Measurements from ENCODE around the gene LRRC75B. TPM values are rescaled to one million over a fixed set of nuclear protein-coding genes. Genes with fewer than 3 reads are reported as not detected.
A peak's percentile ranks its signal among the peaks of the same experiment; 100 is the strongest.

The LRRC75B gene
- total RNA-seq, 1 donor: 3.9 TPM

DNA sequence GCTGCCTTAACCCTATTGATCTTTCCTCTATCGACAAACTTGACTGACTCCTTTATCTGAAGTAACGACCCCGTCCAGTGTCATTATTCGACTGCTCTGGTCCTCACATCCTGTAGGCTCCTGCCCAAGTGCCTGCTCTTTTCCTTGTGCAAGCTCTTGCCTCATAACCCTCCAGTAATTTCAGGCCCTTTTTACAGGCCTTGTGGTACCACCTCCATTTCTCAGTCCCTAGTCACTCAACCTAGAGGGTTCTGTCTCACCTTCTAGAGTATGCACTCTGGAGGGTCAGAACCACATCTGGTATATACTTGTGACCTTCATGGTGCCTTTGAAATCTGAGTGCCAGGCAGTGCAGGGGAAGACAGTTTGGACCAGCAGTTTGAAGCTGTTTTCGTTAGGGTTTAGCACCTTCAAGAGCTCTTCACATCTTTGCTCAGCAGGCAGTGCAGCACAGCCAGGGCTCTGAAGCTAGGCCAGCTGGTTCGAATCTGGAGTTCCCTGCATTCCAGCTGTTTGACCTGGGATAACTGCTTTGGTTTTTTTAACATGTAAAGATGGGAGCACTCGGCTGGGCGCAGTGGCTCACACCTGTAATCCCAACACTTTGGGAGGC, 25.9 kb downstream of the LRRC75B start:
- DNase-seq (ENCODE audit: low read depth): peak; percentile 28
- no peak for TF ChIP-seq CTCF (IDR thresholded peaks at IDR 0.05; ENCODE audit: insufficient read depth, low read depth, low read length)
- no peak overlapping the region for H3K4me3 ChIP-seq (ENCODE audit: low read depth, low read length)

DNA sequence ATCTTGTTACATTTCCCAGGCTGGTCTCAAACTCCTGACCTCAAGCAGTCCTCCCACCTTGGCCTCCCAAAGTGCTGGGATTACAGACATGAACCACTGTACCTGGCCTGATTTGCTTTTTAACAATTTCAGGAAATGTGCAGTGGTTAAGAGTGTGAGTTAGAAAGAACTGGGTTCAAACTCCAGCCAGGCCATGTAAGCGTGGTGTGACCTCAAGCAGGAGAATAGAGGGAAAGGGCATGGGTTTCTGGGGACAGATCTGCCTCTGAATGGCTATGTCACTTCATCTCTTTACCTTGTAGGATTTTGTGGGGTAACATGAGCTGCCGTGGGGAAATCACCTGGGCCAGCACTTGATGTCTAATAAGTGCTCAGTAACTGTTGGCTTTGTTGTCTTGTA, 27.8 kb downstream of the LRRC75B start:
- no peak overlapping the region for H3K4me3 ChIP-seq (ENCODE audit: low read depth, low read length)
- DNase-seq (ENCODE audit: low read depth): no peak
- no peak for TF ChIP-seq CTCF (IDR thresholded peaks at IDR 0.05; ENCODE audit: insufficient read depth, low read depth, low read length)

DNA sequence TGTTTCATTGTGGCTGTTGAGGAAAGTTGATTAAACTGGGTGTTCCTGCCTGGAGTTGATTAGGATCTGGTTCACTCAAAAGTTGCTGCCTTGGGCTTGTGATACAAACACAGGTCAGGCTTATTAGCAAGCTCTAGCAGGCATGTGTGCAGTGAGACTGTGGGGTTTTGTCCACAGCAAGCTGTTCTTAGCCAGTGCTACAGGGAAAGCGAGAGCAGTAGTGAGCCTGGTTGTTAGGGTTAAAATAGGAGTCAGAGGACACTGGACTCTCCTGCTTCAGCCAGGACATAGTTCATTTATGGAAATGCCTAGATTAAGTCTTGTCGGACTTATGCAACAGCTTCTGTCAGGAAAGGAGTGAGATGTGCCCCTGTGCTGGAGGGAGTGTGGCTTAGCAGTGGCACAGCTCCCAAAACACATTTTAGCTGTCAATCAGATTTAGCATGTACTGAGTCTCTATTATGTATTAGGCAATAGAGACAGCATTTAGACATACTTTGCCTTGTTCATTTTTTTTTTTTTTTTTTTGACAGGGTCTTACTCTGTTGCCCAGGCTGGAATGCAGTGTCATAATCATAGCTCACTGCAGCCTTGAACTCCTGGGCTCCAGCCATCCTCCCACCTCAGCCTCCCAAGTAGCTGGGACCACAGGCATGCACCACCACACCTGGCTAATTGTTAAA, 28.4 kb downstream of the LRRC75B start:
- no peak overlapping the region for H3K4me3 ChIP-seq (ENCODE audit: low read depth, low read length)
- no peak for TF ChIP-seq CTCF (IDR thresholded peaks at IDR 0.05; ENCODE audit: insufficient read depth, low read depth, low read length)
- DNase-seq (ENCODE audit: low read depth): peak; percentile 81

DNA sequence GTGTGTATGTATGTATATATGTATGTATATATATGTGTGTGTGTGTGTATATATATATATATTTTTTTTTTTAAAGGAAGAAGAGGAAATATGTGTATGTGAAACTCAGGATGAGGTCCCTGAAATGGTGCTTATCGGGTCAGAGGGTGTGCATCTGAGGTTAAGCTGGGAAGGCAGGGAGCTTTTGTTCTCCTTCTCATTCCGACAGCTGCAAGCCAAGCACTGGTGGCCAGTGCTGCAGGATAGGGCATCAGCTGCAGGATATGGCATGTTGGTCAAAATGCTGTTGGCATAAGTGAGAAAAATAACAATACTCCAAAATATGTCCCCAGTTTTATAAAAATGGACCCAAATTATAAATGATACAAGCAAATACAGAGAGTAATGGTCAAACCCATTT, 29.6 kb downstream of the LRRC75B start:
- no peak for DNase-seq (ENCODE audit: low read depth)
- no peak overlapping the region for H3K4me3 ChIP-seq (ENCODE audit: low read depth, low read length)
- no peak for TF ChIP-seq CTCF (IDR thresholded peaks at IDR 0.05; ENCODE audit: insufficient read depth, low read depth, low read length)

DNA sequence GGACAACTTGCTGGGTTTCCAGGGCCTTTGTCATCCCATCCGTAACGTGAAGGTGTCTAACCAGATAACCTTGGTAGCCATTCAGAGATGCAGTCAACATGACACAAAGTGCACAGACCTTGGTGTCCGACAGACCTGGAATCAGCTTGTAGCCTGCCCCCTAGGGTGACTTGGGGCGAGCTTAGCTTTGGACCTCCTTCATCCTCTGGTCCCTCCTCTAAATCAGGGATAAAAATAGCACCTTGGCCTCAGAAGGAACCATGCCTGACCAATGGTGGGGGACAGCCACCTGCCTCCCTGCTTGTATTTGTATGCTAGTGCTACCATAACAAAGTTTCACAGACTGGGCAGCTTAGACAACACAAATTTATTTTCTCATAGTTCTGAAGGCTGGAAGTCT, 33.4 kb downstream of the LRRC75B start:
- no peak overlapping the region for H3K4me3 ChIP-seq (ENCODE audit: low read depth, low read length)

GRCh38 chr22:24555165-24556039, 37.5 kb downstream of the LRRC75B start, which contains the start of gene SNRPD3:
Gene SNRPD3, plus strand, starts transcription at chr22:24555999. Its CDS starts 1,676 bp downstream, at chr22:24557675.
- DNase-seq (ENCODE audit: low read depth): peak; percentile 99
- peak within 1 kb of the TSS; percentile 100 for H3K4me3 ChIP-seq (ENCODE audit: low read depth, low read length)
- peak; percentile 16 for TF ChIP-seq CTCF (IDR thresholded peaks at IDR 0.05; ENCODE audit: insufficient read depth, low read depth, low read length)

More for the DNA sequence above, 33.4 kb downstream of the LRRC75B start:
- TF ChIP-seq CTCF (IDR thresholded peaks at IDR 0.05; ENCODE audit: insufficient read depth, low read depth, low read length): no peak
- DNase-seq (ENCODE audit: low read depth): no peak
